Muscle layer of colon (tissue), 2 donors: Measurements from ENCODE around the gene EPHA6.

Experiments
- H3K27ac ChIP-seq: one replicate; pipeline ENCODE4 v1.7.0; 2013; ENCODE audit warnings: low read depth, mild to moderate bottlenecking, low read length, moderate library complexity
- H3K27me3 ChIP-seq, 2 donors: one replicate each; pipeline ENCODE4 v1.7.0; 2013; ENCODE audit warnings: low read length in 2 of 2, mild to moderate bottlenecking in 2 of 2; ENCODE audit not compliant: insufficient read depth in 2 of 2, control insufficient read depth in 1 of 2
- H3K36me3 ChIP-seq: one replicate; pipeline ENCODE4 v1.7.0; 2013; ENCODE audit warnings: mild to moderate bottlenecking, low read length; ENCODE audit not compliant: insufficient read depth
- H3K4me1 ChIP-seq: one replicate; pipeline ENCODE4 v1.7.0; 2013; ENCODE audit warnings: mild to moderate bottlenecking, low read length; ENCODE audit not compliant: insufficient read depth
- H3K4me3 ChIP-seq, 2 donors: one replicate each; pipeline ENCODE4 v1.7.0; 2013; ENCODE audit warnings: low read length in 2 of 2, low read depth in 1 of 2, mild to moderate bottlenecking in 1 of 2, moderate library complexity in 1 of 2
- H3K9ac ChIP-seq: one replicate; pipeline ENCODE4 v1.7.0; 2013; ENCODE audit warnings: low read length
- H3K9me3 ChIP-seq: one replicate; pipeline ENCODE4 v1.7.0; 2013; ENCODE audit warnings: mild to moderate bottlenecking, low read length
- donor health status: abdominal sarcoma.
- donor health status: Adenocarcinoma of cecum.

Gene EPHA6

DNA sequence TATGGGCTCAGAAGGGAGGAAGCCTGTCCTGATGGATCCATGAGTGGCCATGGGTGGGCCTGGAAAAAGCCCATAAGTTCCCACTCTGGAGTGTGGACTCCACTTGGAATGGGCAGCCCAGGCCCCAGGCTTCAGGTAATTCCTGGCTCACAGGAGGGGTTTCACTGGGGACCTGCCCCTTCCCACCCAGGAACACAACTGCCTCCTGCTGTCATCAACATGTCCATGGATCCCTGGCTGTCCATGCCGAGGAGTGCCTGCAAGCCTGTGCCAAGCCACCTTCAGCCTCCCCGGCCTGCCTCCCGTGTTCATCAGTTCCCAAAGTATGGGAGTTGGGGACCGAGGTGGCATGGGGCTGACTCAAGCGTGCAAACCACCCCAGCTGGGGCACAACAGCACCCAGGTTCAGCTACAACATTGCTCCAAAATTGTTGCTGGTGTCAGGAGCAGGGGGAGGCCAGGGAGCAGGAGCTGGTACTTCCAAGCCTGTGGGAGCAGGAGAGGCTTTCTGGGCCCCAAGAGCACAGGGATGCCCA, 479.3 kb downstream of the EPHA6 start:
- no peak overlapping the region for H3K4me3 ChIP-seq
- no peaks in the 10 kb centered on the region for H3K36me3 ChIP-seq
- H3K9ac ChIP-seq = no peak overlapping the region

DNA sequence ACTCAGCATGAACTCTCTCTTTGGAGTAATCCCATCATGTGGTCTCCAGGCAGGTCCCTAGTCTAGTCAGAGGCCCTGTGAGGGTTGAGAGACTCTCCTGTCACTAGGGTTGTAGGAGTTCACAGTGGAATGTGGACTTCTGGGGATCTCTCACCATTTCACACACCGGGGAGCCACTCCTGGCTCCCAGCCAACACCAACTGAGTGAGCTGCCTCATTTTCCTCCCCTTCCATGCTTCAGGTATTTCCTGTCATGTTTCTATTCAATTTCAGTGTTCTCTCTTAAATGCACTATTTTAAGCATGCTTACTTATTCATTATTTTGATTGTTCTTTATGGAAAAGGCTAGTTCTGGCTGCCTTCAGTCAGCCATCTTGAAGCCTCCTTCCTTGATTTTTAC, 482.6 kb downstream of the EPHA6 start:
- H3K4me1 ChIP-seq = no peaks in the 10 kb centered on the region
- no peaks in the 10 kb centered on the region for H3K27me3 ChIP-seq
- no peaks in the 10 kb centered on the region for H3K9me3 ChIP-seq
- no peak overlapping the region for H3K9ac ChIP-seq
- no peak overlapping the region for H3K27ac ChIP-seq
- H3K4me3 ChIP-seq = no peak overlapping the region
- H3K36me3 ChIP-seq = no peaks in the 10 kb centered on the region

More for the DNA sequence above, 479.3 kb downstream of the EPHA6 start:
- no peaks in the 10 kb centered on the region for H3K27me3 ChIP-seq
- H3K4me1 ChIP-seq = no peaks in the 10 kb centered on the region
- H3K9me3 ChIP-seq = no peaks in the 10 kb centered on the region
- no peak overlapping the region for H3K27ac ChIP-seq

DNA sequence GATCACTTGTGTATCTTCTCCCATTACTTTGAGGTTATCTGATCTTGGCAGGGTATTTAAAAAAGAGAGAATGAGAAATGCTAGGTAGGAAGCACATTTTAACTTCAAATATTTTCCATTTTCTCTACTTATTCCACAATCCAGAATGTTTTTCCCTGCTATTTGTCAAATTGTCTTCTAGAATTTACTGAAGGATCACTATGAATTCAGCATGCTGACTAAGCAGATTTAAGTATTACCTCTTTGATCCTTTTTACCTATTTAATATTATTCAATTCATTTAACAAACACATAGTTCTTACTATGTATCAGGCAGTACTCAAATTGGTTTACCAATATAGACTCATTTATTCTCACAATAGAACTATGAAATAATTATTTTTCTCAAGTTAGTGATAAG, 486.7 kb downstream of the EPHA6 start:
- H3K4me1 ChIP-seq = no peaks in the 10 kb centered on the region
- no peak overlapping the region for H3K27ac ChIP-seq
- no peaks in the 10 kb centered on the region for H3K9me3 ChIP-seq
- no peaks in the 10 kb centered on the region for H3K27me3 ChIP-seq
- no peaks in the 10 kb centered on the region for H3K36me3 ChIP-seq
- no peak overlapping the region for H3K9ac ChIP-seq
- no peak overlapping the region for H3K4me3 ChIP-seq

DNA sequence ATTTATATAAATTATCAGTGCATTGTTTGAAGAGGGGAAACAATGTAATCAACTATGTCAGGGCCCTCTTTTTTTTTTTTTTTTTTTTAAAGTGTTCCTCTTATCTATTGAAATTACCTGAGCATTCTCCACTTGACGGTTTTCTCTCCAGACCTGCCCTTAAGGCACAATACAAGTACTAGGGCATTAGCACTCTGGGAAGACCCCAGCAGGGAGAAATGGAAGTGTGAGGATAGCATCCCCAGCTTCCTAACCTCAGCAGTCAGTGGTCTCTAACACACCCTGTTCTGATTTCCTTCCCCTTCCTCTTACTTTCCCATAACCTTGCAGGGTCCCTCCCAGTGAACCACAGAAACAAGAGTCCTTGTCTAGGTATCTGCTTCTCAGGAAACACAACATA, 491.8 kb downstream of the EPHA6 start:
- H3K9me3 ChIP-seq = no peaks in the 10 kb centered on the region
- H3K27me3 ChIP-seq = no peaks in the 10 kb centered on the region
- no peak overlapping the region for H3K4me3 ChIP-seq
- H3K4me1 ChIP-seq = no peaks in the 10 kb centered on the region
- H3K27ac ChIP-seq = no peak overlapping the region
- H3K36me3 ChIP-seq = no peaks in the 10 kb centered on the region
- no peak overlapping the region for H3K9ac ChIP-seq

DNA sequence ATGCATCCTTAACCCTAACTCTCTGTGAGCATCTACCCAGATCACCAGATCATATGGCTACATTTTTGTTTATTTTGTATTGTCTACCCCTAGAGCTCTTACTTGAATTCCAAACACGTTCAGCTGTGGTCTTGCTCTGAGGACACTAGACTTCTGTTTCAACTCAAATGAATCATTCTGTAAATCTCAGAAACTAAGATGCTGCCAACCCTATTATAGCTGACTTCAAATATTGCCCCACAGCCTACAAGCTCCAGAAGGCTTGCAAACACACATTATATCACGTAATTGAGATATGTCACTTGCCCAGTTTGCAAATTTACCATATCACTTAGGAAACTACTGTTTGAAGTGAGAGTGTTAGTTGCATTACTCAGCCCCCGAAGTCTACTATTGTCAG, 524.0 kb downstream of the EPHA6 start:
- Histone ChIP-seq H3K9ac (no peak overlapping the region), H3K4me1 (no peaks in the 10 kb centered on the region), H3K27ac (no peak overlapping the region), H3K9me3 (no peaks in the 10 kb centered on the region), H3K4me3 (no peak overlapping the region), H3K27me3 (no peaks in the 10 kb centered on the region), H3K36me3 (no peaks in the 10 kb centered on the region)

DNA sequence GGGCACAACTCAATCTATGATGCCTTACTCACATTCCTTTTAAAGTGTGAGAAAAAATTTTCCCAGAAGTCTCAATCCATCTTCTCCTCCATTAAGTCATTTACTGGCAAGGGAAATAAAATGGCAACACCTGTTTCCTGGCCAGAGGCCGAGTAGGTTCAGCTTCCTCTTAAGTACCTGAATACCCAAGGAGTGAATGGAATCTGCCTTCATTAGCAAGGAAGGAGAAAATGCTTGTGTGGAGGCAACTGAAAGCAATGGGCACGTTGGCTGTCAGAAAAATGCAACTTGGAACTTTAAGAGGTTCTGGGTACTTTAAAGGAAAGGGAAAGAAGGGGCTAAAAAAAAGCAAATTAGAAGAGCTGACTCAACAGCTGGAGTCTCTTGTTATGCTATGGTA, 526.5 kb downstream of the EPHA6 start:
- H3K4me1 ChIP-seq = no peaks in the 10 kb centered on the region
- no peaks in the 10 kb centered on the region for H3K27me3 ChIP-seq
- H3K27ac ChIP-seq = no peak overlapping the region
- H3K9me3 ChIP-seq = no peaks in the 10 kb centered on the region
- no peak overlapping the region for H3K9ac ChIP-seq
- H3K36me3 ChIP-seq = no peaks in the 10 kb centered on the region
- no peak overlapping the region for H3K4me3 ChIP-seq

DNA sequence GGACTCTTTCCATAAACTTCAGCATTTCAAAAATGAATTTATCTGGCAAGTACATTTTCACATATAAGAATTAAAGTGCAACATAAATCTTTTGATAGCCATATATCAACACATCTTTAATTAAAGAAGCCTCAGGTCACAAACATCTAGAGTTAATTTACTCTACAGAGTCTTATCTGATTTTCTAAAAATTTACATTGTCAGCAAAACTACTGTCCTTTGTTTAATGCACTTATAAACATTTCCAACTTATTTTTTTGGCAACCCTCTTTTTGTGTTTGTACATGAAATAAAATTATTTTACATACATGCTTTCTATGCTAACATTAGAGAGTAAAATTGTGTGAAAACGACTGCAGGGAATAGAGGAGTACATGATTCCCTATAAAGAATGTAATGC, 533.4 kb downstream of the EPHA6 start:
- no peak overlapping the region for H3K4me3 ChIP-seq

DNA sequence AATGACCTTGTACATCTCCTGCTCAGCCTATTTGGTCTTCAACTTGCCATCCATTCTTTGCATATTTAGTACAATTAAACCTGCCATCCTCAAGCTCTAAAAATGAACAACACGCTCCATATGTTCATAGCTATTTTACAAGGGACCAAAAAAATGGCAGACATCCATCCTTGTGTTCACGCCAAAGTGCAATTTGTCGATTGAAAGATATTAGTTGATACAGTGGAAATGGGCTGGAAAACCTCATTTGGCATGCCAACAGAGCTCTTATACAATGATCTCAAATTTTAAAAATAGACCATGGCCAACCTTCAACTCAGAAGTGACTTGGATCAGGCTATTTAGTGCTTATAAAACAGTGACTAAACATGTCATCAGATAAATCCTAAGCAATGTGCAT, 536.6 kb downstream of the EPHA6 start:
- Histone ChIP-seq H3K9me3 (no peaks in the 10 kb centered on the region), H3K27me3 (no peaks in the 10 kb centered on the region), H3K9ac (no peak overlapping the region), H3K27ac (no peak overlapping the region), H3K4me1 (no peaks in the 10 kb centered on the region), H3K4me3 (no peak overlapping the region), H3K36me3 (no peaks in the 10 kb centered on the region)

More for the DNA sequence above, 533.4 kb downstream of the EPHA6 start:
- no peak overlapping the region for H3K27ac ChIP-seq
- H3K27me3 ChIP-seq = no peaks in the 10 kb centered on the region
- no peaks in the 10 kb centered on the region for H3K9me3 ChIP-seq
- no peaks in the 10 kb centered on the region for H3K36me3 ChIP-seq
- no peak overlapping the region for H3K9ac ChIP-seq
- no peaks in the 10 kb centered on the region for H3K4me1 ChIP-seq

DNA sequence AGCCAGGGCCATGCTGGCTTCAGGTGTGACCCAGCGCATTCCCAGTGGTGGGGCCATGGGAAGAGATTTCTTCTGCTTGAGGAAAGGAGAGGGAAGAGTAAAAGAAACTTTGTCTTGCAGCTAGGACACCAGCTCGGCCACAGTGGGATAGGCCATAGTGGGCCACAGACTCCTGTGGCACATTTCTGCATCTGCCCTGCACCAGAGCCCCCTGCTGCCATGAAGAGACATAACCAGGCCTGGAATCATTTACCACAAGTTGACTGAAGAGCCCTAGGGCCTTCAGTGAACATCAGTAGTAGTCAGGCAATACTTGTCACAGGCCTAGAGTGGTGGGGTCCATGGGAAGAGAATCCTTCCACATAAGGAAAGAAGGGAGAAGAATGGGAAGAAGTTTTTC, 538.8 kb downstream of the EPHA6 start:
- H3K36me3 ChIP-seq = no peaks in the 10 kb centered on the region
- H3K27ac ChIP-seq = no peak overlapping the region
- no peaks in the 10 kb centered on the region for H3K27me3 ChIP-seq
- H3K9ac ChIP-seq = no peak overlapping the region
- no peaks in the 10 kb centered on the region for H3K4me1 ChIP-seq
- no peak overlapping the region for H3K4me3 ChIP-seq
- no peaks in the 10 kb centered on the region for H3K9me3 ChIP-seq

DNA sequence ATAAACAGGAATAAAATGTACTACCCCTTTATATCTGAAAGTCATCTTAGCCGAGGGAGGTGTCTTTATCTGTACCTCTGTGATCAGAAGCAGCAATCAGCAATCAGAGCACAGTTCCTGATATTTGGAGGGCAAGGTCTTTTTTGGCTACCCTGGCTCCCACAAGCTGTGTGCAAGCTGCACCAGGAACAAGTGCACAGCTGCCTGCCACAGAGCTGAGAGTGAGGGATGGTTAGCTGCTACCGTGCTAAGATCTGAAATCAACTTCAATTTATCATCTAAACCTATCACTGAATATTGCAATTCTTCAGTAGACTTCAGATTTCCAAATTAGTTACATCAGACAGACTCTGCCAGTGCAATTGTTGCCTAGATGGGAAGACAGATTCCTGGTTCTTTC, 545.6 kb downstream of the EPHA6 start:
- no peaks in the 10 kb centered on the region for H3K27me3 ChIP-seq
- H3K27ac ChIP-seq = no peak overlapping the region
- no peaks in the 10 kb centered on the region for H3K4me1 ChIP-seq
- no peaks in the 10 kb centered on the region for H3K36me3 ChIP-seq
- no peaks in the 10 kb centered on the region for H3K9me3 ChIP-seq
- no peak overlapping the region for H3K4me3 ChIP-seq
- H3K9ac ChIP-seq = no peak overlapping the region

DNA sequence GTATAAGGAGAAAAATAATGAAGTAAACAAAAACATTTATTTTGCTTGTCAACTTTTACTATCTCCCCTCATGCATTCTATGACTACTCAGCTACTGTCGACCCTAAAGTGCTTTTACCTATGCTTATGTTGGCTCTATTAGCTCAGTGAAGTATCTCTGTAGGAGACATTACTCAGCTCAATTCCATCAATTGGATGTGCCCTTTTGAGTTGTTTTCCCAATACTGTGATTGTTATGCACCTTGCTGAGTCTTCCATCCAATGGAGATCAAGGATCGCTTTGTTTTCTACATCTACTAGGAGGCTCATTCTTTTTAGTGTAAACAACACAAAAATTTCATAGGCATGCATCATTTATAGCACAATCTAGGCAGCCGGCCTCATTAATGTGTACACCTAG, 546.4 kb downstream of the EPHA6 start:
- Histone ChIP-seq H3K36me3 (no peaks in the 10 kb centered on the region), H3K9ac (no peak overlapping the region), H3K4me3 (no peak overlapping the region), H3K27me3 (no peaks in the 10 kb centered on the region), H3K4me1 (no peaks in the 10 kb centered on the region), H3K9me3 (no peaks in the 10 kb centered on the region), H3K27ac (no peak overlapping the region)

DNA sequence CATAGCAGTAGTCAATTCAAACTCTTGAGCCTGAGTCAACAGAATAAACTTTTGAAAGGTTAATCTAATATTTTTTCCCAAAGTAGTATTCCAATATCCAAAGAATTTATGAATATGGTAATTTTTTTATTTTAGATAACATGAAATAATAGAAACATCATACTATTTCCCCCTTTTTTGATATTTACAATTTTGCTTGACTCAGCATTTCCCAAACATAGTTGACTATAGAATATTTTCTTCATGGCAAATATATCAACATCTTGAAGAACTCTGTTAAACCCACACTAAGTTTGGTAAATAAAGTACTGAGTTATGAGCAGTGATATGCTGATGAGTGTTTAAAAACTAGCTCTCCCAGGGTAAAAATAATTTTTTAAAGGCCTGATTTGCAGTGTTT, 570.2 kb downstream of the EPHA6 start:
- no peak overlapping the region for H3K9ac ChIP-seq
- no peaks in the 10 kb centered on the region for H3K4me1 ChIP-seq

More for the DNA sequence above, 570.2 kb downstream of the EPHA6 start:
- no peaks in the 10 kb centered on the region for H3K27me3 ChIP-seq
- no peaks in the 10 kb centered on the region for H3K9me3 ChIP-seq
- no peak overlapping the region for H3K27ac ChIP-seq
- no peaks in the 10 kb centered on the region for H3K36me3 ChIP-seq
- H3K4me3 ChIP-seq = no peak overlapping the region
